HG03457 (cell line): ENCODE data around the gene ZNF646.

Experiments used
- ATAC-seq: cut with Tn5 transposase; IDR thresholded peaks from one replicate; pipeline ENCODE4 v1.9.1; 2021; ENCODE audit warnings: moderate number of reproducible peaks; ENCODE audit not compliant: unreplicated experiment

The ZNF646 gene

GRCh38 chr16:31064882-31065461 is 9.2 kb upstream of the ZNF646 start:
- no peak for ATAC-seq

GRCh38 chr16:31067342-31067741 is 6.9 kb upstream of the ZNF646 start:
- no peak for ATAC-seq

DNA sequence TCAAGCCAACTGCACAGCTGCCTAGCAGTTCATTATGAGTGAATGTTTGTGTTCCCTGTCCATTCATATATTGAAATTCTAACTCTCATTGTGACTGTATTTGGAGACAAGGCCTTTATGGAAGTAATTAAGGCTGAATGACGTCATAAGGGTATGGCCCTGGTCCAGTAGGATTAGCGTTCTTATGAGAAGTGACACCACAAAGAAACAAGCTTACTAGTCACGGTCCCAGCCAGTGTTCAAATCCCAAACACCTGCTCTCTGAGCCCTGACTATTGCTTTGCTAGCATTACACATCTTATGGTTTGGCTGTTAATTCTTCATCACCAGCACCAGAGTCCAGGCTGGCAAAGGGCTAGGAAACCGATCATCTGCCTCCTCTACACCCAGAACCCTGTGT is 2.4 kb upstream of the ZNF646 start:
- ATAC-seq, result no peak

DNA sequence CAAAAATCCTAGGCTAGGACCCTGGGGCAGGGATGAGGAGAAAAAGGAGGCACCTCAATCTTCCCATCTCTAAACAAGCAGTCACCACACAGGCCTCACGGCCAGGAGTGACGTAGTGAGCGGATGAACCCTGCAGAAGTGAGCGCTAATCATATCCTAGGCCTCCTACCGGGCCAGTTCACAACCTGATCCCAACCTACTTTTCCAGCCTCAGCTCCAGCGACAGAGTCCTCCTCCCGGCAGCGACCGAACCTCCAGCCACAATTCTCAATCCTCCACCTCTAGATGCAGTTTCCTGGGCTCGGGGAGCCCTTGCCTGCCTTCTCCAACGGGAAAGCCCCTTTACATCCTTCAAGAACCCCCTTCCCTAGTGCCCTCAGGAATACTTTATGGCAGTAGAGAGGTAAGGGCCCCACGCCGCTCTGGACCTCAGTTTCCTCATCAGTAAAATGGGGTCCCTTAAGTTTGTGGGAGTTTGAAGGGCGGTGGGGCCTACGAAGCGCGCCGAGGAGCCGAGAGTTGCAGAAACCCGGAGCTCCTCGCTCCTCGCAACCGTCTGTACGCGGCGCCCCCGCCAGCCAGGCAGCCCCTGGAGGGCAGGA is 1.6 kb upstream of the ZNF646 start:
- no peak for ATAC-seq

DNA sequence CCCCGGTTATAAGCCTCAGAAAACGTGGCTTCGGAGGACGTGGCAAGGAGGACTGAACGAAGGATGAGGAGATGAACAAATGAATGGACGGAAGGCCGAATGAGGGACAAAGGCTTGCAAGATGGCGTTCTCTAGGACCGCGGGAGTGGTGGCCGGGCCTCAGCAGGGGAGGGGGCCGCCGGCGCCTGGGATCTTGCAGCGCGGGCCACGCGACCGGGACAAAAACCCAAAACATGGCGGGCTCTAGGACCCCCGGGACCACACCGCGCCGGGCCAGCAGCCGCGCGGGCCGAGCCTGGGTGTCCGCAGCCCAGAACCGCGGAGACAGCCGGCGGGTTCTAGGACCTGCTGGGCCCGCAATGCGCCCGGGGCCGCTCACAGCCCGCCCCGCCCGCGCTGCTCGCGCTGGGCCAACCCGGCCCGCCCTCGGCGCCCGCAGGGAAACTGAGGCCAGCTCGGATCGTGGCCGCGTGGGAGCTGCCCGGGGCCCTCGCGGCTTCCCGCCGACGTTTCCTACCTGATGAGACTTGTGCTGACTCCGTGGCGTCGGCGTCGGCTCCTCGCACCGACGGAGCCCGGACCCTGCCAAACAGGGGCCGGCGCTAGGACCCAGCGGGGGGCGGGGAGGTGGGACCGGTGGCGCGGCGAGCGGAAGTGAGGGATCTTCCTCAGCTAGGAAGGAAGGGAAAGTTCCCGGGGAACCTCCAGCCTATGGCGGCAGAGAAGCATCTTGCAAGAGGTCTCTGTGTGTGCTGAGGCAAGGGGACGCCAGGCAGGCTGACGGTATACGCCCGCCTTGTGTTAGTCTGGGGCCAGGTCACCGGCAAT is 866 bp upstream of the ZNF646 start:
- ATAC-seq, result peak; percentile 52

DNA sequence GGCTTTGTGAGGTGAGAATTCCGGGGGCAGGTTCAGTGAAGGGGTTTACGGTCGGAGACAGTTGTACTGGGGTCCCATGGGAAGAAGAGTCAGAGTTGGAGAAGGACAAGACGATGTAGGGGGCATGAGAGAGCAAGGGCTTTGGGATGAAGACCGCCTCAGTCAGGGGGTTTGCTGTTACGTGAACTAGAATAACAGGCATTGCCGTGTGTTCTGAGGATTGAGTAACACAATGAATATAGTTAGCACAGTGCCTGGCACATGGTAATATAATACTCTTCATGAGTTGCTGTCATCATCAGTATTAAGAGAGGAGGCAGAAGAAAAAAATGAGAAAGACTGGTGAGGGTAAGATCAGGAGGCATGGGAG is 577 bp downstream of the ZNF646 start:
- ATAC-seq, result no peak

- ATAC-seq, result no peak
Measured at GRCh38 chr16:31076319-31076718, 2.1 kb downstream of the ZNF646 start.

DNA sequence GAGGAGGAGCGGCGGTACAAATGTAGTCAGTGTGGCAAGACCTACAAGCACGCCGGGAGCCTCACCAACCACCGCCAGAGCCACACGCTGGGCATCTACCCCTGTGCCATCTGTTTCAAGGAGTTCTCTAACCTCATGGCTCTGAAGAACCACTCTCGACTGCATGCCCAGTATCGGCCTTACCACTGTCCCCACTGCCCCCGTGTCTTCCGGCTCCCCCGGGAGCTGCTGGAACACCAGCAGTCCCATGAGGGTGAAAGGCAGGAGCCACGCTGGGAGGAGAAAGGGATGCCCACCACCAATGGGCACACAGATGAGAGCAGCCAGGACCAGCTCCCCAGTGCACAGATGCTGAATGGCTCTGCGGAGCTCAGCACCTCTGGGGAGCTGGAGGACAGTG is 2.8 kb downstream of the ZNF646 start:
- ATAC-seq, result no peak

DNA sequence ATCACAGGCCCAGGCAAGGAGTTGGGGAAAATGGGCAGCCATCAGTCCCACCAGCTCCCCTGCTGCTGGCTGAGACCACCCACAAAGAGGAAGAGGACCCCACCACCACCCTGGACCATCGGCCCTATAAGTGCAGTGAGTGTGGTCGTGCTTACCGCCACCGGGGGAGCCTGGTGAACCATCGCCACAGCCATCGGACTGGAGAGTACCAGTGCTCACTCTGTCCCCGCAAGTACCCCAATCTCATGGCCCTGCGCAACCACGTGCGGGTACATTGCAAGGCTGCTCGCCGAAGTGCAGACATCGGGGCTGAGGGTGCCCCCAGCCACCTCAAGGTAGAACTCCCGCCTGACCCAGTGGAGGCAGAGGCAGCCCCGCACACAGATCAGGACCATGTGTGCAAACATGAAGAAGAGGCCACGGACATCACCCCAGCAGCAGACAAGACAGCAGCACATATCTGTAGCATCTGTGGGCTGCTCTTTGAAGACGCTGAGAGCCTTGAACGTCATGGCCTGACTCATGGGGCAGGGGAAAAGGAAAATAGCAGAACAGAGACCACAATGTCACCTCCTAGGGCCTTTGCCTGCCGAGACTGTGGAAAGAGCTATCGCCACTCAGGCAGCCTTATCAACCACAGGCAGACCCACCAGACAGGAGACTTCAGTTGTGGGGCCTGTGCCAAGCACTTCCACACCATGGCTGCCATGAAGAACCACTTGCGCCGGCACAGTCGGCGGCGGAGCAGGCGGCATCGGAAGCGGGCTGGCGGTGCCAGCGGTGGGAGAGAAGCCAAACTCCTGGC is 3.6 kb downstream of the ZNF646 start:
- no peak for ATAC-seq

- no peak for ATAC-seq
Measured at GRCh38 chr16:31078597-31079341, 4.5 kb downstream of the ZNF646 start.

DNA sequence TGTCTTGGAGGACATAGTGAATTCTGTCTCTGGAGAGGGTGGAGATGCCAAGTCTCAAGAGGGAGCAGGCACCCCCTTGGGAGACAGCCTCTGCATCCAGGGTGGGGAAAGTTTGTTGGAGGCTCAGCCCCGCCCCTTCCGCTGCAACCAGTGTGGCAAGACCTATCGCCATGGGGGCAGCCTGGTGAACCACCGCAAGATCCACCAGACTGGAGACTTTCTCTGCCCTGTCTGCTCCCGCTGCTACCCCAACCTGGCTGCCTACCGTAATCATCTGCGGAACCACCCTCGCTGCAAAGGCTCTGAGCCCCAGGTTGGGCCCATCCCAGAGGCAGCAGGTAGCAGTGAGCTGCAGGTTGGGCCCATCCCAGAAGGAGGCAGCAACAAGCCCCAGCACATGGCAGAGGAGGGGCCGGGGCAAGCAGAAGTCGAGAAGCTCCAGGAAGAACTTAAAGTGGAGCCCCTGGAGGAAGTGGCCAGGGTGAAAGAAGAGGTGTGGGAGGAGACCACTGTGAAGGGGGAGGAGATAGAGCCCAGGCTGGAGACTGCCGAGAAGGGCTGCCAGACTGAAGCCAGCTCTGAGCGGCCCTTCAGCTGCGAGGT is 5.2 kb downstream of the ZNF646 start:
- ATAC-seq, result no peak

DNA sequence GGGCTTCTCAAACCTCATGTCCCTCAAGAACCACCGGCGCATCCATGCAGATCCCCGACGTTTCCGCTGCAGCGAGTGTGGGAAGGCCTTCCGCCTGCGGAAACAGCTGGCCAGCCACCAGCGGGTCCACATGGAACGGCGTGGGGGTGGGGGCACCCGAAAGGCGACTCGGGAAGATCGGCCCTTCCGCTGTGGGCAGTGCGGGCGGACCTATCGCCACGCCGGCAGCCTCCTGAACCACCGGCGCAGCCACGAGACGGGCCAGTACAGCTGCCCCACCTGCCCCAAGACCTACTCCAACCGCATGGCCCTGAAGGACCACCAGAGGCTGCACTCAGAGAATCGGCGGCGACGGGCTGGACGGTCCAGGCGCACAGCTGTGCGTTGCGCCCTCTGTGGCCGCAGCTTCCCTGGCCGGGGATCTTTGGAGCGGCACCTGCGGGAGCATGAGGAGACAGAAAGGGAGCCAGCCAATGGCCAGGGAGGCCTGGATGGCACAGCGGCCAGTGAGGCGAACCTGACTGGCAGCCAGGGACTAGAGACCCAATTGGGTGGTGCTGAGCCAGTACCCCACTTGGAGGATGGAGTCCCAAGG is 5.9 kb downstream of the ZNF646 start:
- no peak for ATAC-seq

DNA sequence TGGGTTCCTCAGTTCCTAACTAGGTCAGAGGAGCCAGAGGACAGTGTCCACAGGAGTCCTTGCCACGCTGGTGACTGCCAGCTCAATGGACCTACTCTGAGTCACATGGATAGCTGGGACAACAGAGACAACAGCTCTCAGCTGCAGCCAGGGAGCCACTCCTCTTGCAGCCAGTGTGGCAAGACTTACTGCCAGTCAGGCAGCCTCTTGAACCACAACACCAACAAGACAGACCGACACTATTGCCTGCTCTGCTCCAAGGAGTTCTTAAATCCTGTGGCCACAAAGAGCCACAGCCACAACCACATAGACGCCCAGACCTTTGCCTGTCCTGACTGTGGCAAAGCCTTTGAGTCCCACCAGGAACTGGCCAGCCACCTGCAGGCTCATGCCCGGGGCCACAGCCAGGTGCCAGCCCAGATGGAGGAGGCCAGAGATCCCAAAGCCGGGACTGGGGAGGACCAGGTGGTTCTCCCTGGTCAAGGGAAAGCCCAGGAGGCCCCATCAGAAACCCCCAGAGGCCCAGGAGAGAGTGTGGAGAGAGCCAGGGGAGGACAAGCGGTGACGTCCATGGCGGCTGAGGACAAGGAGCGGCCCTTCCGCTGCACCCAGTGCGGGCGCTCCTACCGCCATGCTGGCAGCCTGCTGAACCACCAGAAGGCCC is 6.7 kb downstream of the ZNF646 start:
- ATAC-seq, result no peak

DNA sequence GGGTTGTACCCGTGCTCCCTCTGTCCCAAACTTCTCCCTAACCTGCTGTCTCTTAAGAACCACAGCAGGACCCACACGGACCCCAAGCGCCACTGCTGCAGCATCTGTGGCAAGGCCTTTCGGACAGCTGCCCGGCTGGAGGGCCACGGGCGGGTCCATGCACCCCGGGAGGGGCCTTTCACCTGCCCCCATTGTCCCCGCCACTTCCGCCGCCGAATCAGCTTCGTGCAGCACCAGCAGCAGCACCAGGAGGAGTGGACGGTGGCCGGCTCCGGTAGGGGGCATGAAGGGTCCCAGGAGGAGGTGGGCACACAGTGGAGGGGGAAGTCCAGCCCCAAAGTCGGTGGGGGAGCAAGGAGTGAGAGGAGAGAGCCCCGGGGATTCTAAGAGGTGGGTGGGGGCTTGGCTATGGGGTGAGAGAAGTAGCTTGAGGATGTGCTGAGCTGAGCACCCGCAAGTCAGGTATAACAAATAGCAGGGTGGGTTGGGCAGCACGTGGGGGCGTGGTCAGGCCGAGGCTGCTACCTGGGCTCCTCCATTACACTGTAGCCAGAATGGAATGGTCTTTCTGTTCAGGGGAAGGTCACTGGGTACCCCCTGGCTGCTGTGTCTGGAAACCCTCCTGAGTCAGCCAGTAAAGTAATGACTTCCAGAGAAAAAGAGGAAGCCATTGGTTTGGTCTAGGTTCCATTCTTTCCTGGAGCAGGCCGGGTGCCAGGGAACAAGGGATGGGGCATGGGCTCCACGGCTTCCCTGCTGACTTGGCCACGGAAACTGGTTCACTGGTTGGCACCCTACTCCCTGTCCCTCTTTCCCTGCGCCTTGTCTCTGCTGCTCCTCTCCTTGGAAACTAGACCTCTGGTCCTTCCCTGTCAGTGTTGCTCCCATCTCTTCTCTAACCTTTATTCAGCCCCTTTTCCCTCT is 7.5 kb downstream of the ZNF646 start:
- no peak for ATAC-seq

GRCh38 chr16:31082368-31083045 is 8.3 kb downstream of the ZNF646 start:
- ATAC-seq, result no peak

DNA sequence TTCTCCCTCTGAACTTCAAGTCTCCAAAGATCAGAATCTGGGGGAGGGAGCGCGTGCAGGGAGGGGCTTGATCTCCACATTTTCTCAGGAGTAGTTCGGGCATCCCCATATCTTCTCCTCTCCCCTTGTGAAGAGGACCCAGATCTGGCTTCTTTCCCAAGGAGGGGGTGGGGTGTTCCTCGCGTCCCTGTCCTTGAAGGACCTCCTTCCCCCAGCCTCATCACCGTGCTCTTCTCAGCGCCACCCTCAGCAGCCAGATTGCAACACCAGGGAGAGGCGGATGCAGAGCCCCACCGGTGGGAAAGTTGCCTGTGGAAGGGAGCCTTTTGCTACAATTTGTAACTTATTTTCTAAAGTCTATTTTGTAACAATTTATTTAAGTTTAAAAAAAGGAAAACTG is 8.9 kb downstream of the ZNF646 start:
- ATAC-seq, result no peak

- no peak for ATAC-seq
Measured at GRCh38 chr16:31083556-31083955, 9.3 kb downstream of the ZNF646 start.

DNA sequence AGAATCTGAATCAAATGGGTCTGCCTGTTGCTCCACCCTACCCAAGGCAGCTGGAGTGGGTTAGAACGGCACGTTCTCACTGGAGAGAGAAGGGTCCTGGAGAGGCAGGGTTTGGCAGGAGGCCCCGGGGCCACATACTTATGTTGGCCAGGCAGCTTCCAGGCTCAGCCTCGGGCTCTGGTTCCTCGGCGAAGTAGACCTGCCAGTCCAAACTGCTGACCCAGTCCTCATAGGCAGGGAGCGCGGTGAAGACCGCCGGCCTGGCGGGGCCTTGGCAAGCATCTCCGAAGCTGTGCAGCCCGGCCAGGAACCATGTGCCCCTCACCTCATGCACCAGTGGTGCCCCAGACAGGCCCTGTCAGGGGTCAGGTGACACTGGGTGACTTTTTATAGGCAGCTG is 9.8 kb downstream of the ZNF646 start:
- no peak for ATAC-seq
